Nephron (organoid): ENCODE results near the gene SBK2.

Experiments
- H3K27ac Mint-ChIP-seq, 3 experiments: 2 replicates each; pipeline ENCODE4 v1.8.0; 2020; ENCODE audit warnings: mixed read lengths in 3 of 3, mild to moderate bottlenecking in 2 of 3, moderate library complexity in 1 of 3
- H3K27me3 Mint-ChIP-seq: 2 replicates; pipeline ENCODE4 v1.8.0; 2021; ENCODE audit warnings: low read depth, mild to moderate bottlenecking, moderate library complexity, mixed read lengths
- H3K36me3 Mint-ChIP-seq: 2 replicates; pipeline ENCODE4 v1.8.0; 2020; ENCODE audit warnings: low read depth, mixed read lengths
- H3K4me1 Mint-ChIP-seq: 2 replicates; pipeline ENCODE4 v1.8.0; 2020; ENCODE audit warnings: mixed read lengths
- H3K4me3 Mint-ChIP-seq, 3 experiments: 2 replicates each; pipeline ENCODE4 v1.8.0; 2020; ENCODE audit warnings: mild to moderate bottlenecking in 3 of 3, mixed read lengths in 3 of 3, moderate library complexity in 2 of 3
- H3K9me3 Mint-ChIP-seq: 2 replicates; pipeline ENCODE4 v1.8.0; 2020; ENCODE audit warnings: mixed read lengths
- CTCF ChIP-seq, 3 experiments: fragments of 200-600 bp; sonication (generic); IDR thresholded peaks; one replicate each; pipeline ENCODE4 v1.5.0; 2021; ENCODE audit warnings: antibody characterized with exemption in 3 of 3; ENCODE audit not compliant: unreplicated experiment in 3 of 3

The SBK2 gene

GRCh38 chr19:55484593-55485438 lies 52.1 kb downstream of the SBK2 start, which contains the start of gene NAT14:
TSS of gene NAT14 (plus strand) at chr19:55485188. CDS start at chr19:55485709, 521 bp downstream.
- peaks cover 2% of the 10 kb centered on the region for H3K36me3 Mint-ChIP-seq
- no peak for TF ChIP-seq CTCF (IDR thresholded peaks at IDR 0.05; ENCODE audit: unreplicated experiment in 3 of 3)
- no peaks in the 10 kb centered on the region for H3K27me3 Mint-ChIP-seq
- peaks cover 24% of the 10 kb centered on the region for H3K4me1 Mint-ChIP-seq
- peak within 1 kb of the TSS; percentile 83 to 95 (median 87) for H3K27ac Mint-ChIP-seq
- no peaks in the 10 kb centered on the region for H3K9me3 Mint-ChIP-seq
- peak within 1 kb of the TSS; percentile 85 to 95 (median 92) for H3K4me3 Mint-ChIP-seq

DNA sequence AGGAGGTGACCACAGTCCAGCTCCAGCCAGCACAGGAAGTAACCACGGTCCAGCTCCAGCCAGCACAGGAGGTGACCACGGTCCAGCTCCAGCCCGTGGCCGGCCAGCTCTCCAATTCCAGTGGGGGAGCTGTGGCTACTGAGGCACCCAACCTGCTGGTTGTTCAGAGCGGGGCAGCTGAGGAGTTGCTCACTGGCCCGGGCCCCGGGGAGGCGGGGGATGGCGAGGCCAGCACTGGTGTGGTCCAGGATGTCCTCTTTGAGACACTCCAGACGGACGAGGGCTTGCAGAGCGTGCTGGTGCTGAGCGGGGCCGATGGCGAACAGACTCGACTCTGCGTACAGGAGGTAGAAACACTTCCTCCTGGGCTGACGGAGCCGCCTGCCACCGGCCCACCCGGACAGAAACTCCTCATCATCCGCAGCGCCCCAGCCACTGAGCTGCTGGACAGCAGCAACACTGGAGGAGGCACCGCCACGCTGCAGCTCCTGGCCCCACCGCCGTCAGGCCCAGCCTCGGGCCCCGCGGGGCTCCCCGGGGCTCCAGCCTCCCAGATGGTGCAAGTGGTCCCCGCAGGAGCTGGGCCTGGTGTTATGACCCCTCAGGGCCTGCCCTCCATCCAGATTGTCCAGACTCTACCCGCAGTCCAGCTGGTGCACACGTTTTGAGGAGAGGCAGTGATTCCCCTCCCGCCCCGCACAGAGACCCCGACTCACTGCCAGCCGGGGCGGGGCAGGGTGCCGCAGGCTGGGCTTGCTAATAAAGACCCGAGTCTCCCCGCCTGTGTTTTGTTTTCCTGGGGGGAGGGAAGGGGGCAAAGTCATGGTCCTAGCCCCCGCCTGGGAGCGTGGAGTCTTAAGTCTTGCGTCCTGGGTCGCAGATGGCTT lies 53.0 kb downstream of the SBK2 start:
- H3K27ac Mint-ChIP-seq = no peak overlapping the region

DNA sequence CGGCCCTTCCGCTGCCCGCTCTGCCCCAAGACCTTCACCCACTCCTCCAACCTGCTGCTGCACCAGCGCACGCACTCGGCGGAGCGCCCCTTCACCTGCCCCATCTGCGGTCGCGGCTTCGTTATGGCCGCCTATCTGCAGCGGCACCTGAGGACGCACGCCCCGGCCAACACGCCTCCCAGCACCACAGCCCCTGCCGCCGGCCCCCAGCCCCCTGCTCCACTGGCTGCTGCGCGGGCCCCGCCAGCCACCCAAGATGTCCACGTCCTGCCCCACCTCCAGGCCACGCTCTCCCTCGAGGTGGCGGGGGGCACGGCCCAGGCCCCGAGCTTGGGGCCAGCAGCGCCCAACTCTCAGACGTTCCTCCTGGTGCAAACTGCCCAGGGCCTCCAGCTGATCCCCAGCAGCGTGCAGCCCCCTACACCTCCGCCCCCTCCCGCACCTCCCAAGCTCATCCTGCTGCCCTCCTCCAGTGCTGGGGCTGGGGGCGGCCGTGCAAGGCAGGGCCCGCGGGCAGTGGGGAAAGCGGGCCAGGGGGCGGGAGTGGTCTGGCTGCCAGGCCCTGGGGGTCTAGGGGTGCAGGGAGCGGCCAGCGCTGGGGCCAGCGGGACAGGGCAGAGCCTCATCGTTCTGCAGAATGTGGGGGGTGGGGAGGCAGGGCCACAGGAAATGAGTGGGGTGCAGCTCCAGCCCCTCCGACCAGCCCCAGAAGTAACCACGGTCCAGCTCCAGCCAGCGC lies 53.8 kb downstream of the SBK2 start:
- no peaks in the 10 kb centered on the region for H3K9me3 Mint-ChIP-seq
- peaks cover 41% of the 10 kb centered on the region for H3K4me1 Mint-ChIP-seq
- peaks cover 5% of the 10 kb centered on the region for H3K36me3 Mint-ChIP-seq
- H3K27me3 Mint-ChIP-seq = no peaks in the 10 kb centered on the region
- no peak overlapping the region for H3K27ac Mint-ChIP-seq
- H3K4me3 Mint-ChIP-seq = peak overlapping the region in 1 of 3 experiments; percentile 23
- TF ChIP-seq CTCF (IDR thresholded peaks at IDR 0.05; ENCODE audit: unreplicated experiment in 3 of 3) = no peak

More for the DNA sequence above, 53.0 kb downstream of the SBK2 start:
- Mint-ChIP-seq H3K36me3 (peaks cover 5% of the 10 kb centered on the region), H3K4me1 (peaks cover 33% of the 10 kb centered on the region), H3K4me3 (peak overlapping the region; percentile 70 to 80 (median 78)), H3K9me3 (no peaks in the 10 kb centered on the region), H3K27me3 (no peaks in the 10 kb centered on the region)
- TF ChIP-seq CTCF (IDR thresholded peaks at IDR 0.05; ENCODE audit: unreplicated experiment in 3 of 3) = no peak

DNA sequence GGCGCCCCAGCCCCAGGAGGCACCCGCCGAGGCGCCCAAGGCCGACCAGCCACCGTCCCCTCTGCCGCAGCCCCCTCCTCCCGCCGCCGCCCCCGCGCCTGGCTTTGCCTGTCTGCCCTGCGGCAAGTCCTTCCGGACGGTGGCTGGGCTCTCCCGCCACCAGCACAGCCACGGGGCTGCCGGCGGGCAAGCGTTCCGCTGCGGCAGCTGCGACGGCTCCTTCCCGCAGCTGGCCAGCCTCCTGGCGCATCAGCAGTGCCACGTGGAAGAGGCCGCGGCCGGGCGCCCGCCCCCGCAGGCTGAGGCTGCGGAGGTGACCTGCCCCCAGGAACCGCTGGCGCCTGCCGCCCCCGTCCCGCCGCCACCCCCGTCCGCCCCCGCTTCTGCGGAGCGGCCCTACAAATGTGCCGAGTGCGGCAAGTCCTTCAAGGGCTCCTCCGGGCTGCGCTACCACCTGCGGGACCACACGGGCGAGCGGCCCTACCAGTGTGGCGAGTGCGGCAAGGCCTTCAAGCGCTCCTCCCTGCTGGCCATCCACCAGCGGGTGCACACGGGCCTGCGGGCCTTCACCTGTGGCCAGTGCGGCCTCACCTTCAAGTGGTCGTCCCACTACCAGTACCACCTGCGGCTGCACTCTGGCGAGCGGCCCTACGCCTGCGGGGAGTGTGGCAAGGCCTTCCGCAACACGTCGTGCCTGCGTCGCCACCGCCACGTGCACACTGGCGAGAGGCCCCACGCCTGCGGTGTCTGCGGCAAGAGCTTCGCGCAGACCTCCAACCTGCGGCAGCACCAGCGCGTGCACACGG lies 54.6 kb downstream of the SBK2 start:
- no peaks in the 10 kb centered on the region for H3K27me3 Mint-ChIP-seq

More for the DNA sequence above, 54.6 kb downstream of the SBK2 start:
- H3K4me1 Mint-ChIP-seq = peaks cover 42% of the 10 kb centered on the region
- peak overlapping the region in 1 of 3 experiments; percentile 19 for H3K4me3 Mint-ChIP-seq
- no peaks in the 10 kb centered on the region for H3K9me3 Mint-ChIP-seq
- H3K27ac Mint-ChIP-seq = no peak overlapping the region
- TF ChIP-seq CTCF (IDR thresholded peaks at IDR 0.05; ENCODE audit: unreplicated experiment in 3 of 3) = no peak
- H3K36me3 Mint-ChIP-seq = peaks cover 5% of the 10 kb centered on the region
